Left lung (tissue), 10 donors: ENCODE results near the gene MRI1. TPM values are rescaled to one million over a fixed set of nuclear protein-coding genes. Genes with fewer than 3 reads are reported as not detected.

Source experiments
- ATAC-seq: fragments of 200-7000 bp; cut with Tn5 transposase; one replicate; pipeline ENCODE4 v1.9.1; 2020; ENCODE audit warnings: moderate library complexity
- DNase-seq, 4 donors: peaks; one replicate each; pipeline ENCODE4 v3.0.0-alpha.2; 2013 to 2020
- H3K27ac ChIP-seq, 2 donors: fragments of 200-600 bp; sonication (generic) in 1 of 2; one replicate each; pipeline versions ENCODE4 v1.5.0 to v1.8.0; 2020 to 2021
- H3K27me3 ChIP-seq, 2 donors: fragments of 200-600 bp; sonication (generic) in 1 of 2; one replicate each; pipeline versions ENCODE4 v1.5.0 to v1.8.0; 2020 to 2021
- H3K36me3 ChIP-seq, 2 donors: fragments of 200-600 bp; sonication (generic) in 1 of 2; one replicate each; pipeline versions ENCODE4 v1.5.0 to v1.8.0; 2020 to 2021
- H3K4me1 ChIP-seq, 2 donors: fragments of 200-600 bp; one replicate each; pipeline ENCODE4 v1.8.0; 2021
- H3K4me3 ChIP-seq, 2 donors: fragments of 200-600 bp; sonication (generic) in 1 of 2; one replicate each; pipeline versions ENCODE4 v1.5.0 to v1.8.0; 2020 to 2021; ENCODE audit warnings: mild to moderate bottlenecking in 1 of 2
- H3K9me3 ChIP-seq, 2 donors: fragments of 200-600 bp; sonication (generic) in 1 of 2; one replicate each; pipeline versions ENCODE4 v1.5.0 to v1.8.0; 2020 to 2021
- CTCF ChIP-seq, 2 donors: fragments of 200-600 bp; sonication (generic) in 1 of 2; IDR thresholded peaks; one replicate each; pipeline versions ENCODE4 v1.5.0 to v1.8.0; 2021; ENCODE audit warnings: antibody characterized with exemption in 2 of 2
- intact Hi-C, 2 donors: fragments of 100-400 bp; cut with DNase I; formaldehyde crosslinking; loops; one replicate each; pipeline versions ENCODE4 v1.11.2 to v1.14.2; 2022
- polyA plus RNA-seq, 6 donors: library from polyadenylated mRNA; unstranded; fragments of 120-200 nt; gene quantifications; one replicate each; pipeline ENCODE4 v1.2.1, GENCODE V29; 2013; ENCODE audit not compliant: insufficient read length in 6 of 6
- total RNA-seq, 2 donors: library from RNA; stranded (reverse); fragmentation: NEBNext Ultra II Directional; extraction: Animal tissue kit (Norgen Biotek cat#: 25700); gene quantifications; one replicate each; pipeline ENCODE4 v1.2.1, GENCODE V29; 2021
- donor health status: DM: no; HTN: yes; CAD: no.
- donor health status: DM: no; HTN: no; CAD: no.

Gene MRI1
- total and polyA plus RNA-seq, 8 donors, result 29.0 to 76.7 (median 47.9) TPM

GRCh38 chr19:13763265-13763664 is 1.1 kb upstream of the MRI1 start:
- intact Hi-C loops, result no loop called here
- H3K36me3 ChIP-seq, result peaks cover 0 to 54% of the 10 kb centered on the region in 2 donors

GRCh38 chr19:13764821-13765394 is 586 bp downstream of the MRI1 start:
- ATAC-seq, result peak; percentile 40
- H3K9me3 ChIP-seq, result no peaks in the 10 kb centered on the region
- H3K27ac ChIP-seq, result peak overlapping the region in 1 of 2 donors; percentile 74
- H3K4me3 ChIP-seq, result peak overlapping the region; percentile 60 to 72
- peaks cover 0 to 54% of the 10 kb centered on the region in 2 donors for H3K36me3 ChIP-seq
- no peaks in the 10 kb centered on the region for H3K27me3 ChIP-seq
- TF ChIP-seq CTCF (IDR thresholded peaks at IDR 0.05), result no peak
- intact Hi-C loops, result no loop called here
- peak in 1 of 4 donors; percentile 89 for DNase-seq
- peaks cover 4 to 24% of the 10 kb centered on the region in 2 donors for H3K4me1 ChIP-seq

More at GRCh38 chr19:13763265-13763664, 1.1 kb upstream of the MRI1 start:
- H3K27ac ChIP-seq, result no peak overlapping the region
- no peak overlapping the region for H3K4me3 ChIP-seq
- TF ChIP-seq CTCF (IDR thresholded peaks at IDR 0.05), result no peak
- H3K9me3 ChIP-seq, result no peaks in the 10 kb centered on the region
- ATAC-seq, result no peak
- DNase-seq, result no peak
- peaks cover 4 to 24% of the 10 kb centered on the region in 2 donors for H3K4me1 ChIP-seq
- H3K27me3 ChIP-seq, result no peaks in the 10 kb centered on the region

- no peak for TF ChIP-seq CTCF (IDR thresholded peaks at IDR 0.05)
- no peaks in the 10 kb centered on the region for H3K27me3 ChIP-seq
- ATAC-seq (no peak), DNase-seq (no peak)
- peaks cover 4 to 24% of the 10 kb centered on the region in 2 donors for H3K4me1 ChIP-seq
- peak overlapping the region in 1 of 2 donors; percentile 74 for H3K27ac ChIP-seq
- intact Hi-C loops, result no loop called here
- H3K9me3 ChIP-seq, result no peaks in the 10 kb centered on the region
- H3K36me3 ChIP-seq, result peaks cover 0 to 54% of the 10 kb centered on the region in 2 donors
- H3K4me3 ChIP-seq, result peak overlapping the region; percentile 60 to 72
These were observed 1.2 kb downstream of the MRI1 start for GRCh38 chr19:13765395-13766094.

- Histone ChIP-seq H3K27me3 (no peaks in the 10 kb centered on the region), H3K4me1 (peaks cover 4 to 24% of the 10 kb centered on the region in 2 donors), H3K4me3 (peak overlapping the region in 1 of 2 donors; percentile 72), H3K36me3 (peaks cover 0 to 54% of the 10 kb centered on the region in 2 donors), H3K9me3 (no peaks in the 10 kb centered on the region), H3K27ac (peak overlapping the region in 1 of 2 donors; percentile 74)
- DNase-seq (no peak), ATAC-seq (no peak)
- no peak for TF ChIP-seq CTCF (IDR thresholded peaks at IDR 0.05)
- intact Hi-C loops, result no loop called here
These were observed 1.8 kb downstream of the MRI1 start for GRCh38 chr19:13766095-13766481.

GRCh38 chr19:13768510-13768909 is 4.2 kb downstream of the MRI1 start:
- H3K9me3 ChIP-seq, result no peaks in the 10 kb centered on the region
- DNase-seq, result no peak
- intact Hi-C loops, result no loop called here
- TF ChIP-seq CTCF (IDR thresholded peaks at IDR 0.05), result no peak
- H3K36me3 ChIP-seq, result peaks cover 0 to 48% of the 10 kb centered on the region in 2 donors
- H3K27ac ChIP-seq, result no peak overlapping the region
- H3K4me3 ChIP-seq, result no peak overlapping the region
- peaks cover 4 to 22% of the 10 kb centered on the region in 2 donors for H3K4me1 ChIP-seq
- no peak for ATAC-seq
- no peaks in the 10 kb centered on the region for H3K27me3 ChIP-seq
